GM12872 (cell line): ENCODE results near the gene CEMIP.

ENCODE experiments used
- TF ChIP-seq, protein P1 (sequence below): IDR thresholded peaks from 3 replicates; pipeline ENCODE4 v1.5.1; 2011; ENCODE audit warnings: low read depth, mild to moderate bottlenecking, low read length, moderate library complexity; ENCODE audit not compliant: insufficient read depth

CEMIP gene

DNA sequence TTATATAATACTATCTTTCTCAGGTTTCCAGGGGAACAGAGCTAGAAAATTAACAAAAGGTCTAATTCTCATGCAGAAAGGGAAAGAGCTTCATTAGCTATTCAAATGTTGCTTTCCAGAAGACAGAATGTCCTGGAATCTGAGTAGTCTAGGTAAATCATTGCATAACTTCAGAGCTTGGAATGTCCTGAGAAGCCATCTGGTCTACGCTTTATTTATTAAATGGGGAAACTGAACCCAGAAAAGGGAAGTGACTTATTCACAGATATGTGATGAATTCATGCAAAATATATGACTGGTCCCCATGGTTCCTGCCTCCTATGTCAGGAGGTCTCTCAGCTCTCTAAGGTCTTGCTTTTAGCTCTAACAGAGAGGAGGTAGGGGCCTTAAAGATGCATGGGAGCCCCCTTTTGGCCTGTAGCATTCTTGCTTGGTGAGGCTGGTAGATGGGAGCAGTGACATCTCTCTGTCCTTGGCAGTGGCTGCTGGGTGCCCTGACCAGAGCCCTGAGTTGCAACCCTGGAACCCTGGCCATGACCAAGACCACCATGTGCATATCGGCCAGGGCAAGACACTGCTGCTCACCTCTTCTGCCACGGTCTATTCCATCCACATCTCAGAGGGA, 99.2 kb downstream of the CEMIP start:
- TF ChIP-seq, protein P1, sequence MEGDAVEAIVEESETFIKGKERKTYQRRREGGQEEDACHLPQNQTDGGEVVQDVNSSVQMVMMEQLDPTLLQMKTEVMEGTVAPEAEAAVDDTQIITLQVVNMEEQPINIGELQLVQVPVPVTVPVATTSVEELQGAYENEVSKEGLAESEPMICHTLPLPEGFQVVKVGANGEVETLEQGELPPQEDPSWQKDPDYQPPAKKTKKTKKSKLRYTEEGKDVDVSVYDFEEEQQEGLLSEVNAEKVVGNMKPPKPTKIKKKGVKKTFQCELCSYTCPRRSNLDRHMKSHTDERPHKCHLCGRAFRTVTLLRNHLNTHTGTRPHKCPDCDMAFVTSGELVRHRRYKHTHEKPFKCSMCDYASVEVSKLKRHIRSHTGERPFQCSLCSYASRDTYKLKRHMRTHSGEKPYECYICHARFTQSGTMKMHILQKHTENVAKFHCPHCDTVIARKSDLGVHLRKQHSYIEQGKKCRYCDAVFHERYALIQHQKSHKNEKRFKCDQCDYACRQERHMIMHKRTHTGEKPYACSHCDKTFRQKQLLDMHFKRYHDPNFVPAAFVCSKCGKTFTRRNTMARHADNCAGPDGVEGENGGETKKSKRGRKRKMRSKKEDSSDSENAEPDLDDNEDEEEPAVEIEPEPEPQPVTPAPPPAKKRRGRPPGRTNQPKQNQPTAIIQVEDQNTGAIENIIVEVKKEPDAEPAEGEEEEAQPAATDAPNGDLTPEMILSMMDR = no peak

DNA sequence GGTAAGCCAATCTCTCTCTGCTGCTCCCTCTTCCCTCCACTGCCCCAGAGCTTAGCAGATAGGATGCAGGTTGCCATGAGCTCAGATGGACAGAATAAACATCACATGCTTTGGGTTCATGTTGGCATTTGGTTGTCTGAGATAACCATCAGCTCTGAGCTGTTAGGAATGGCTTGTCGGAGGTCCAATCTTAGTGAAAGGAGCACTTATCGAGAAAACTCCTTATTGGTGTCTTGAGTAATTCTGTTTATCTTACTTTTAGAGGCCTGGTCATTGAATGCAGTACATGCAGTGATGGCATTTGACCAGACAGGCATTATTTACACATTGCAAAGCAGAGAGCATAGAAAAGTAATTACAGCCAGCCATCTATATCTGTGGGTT, 99.7 kb downstream of the CEMIP start:
- TF ChIP-seq, protein P1 = no peak

DNA sequence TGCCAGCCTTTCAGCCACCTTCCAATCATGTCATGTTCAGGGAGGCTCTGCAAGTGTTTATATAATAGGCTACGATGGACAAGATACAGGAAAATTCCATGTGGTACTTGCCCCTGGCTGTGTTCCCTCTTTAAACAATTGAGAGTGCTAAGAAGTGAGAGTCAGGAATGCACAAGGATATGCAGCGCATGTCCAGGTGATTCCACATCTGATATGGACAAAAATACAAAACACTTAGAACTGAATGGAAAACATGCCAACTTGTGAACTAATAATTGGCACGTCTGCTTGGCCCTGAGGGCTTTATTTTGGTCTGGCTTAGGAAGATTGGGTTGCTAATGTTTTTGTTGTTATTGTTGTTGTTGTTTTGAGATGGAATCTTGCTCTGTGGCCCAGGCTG, 100.9 kb downstream of the CEMIP start:
- TF ChIP-seq, protein P1 = no peak

DNA sequence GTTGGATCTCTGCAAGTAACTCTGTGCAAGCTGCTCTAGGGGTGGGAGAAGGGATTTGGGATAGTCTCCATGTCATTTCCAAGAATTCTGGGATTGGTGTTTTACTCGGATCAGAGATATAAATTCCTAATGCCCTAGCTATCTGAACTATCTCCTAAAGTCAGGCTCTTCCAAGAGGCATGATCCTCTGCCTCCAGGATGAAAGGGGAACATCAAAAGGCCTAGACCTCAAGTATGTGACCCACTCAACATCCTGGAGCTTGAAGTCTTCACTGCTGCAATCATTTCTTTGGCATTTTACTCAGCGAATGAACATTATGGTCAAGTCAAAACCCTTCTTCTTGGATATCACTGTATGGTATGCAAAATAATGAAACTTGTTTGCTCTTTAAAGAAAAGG, 104.5 kb downstream of the CEMIP start:
- TF ChIP-seq, protein P1 = no peak

DNA sequence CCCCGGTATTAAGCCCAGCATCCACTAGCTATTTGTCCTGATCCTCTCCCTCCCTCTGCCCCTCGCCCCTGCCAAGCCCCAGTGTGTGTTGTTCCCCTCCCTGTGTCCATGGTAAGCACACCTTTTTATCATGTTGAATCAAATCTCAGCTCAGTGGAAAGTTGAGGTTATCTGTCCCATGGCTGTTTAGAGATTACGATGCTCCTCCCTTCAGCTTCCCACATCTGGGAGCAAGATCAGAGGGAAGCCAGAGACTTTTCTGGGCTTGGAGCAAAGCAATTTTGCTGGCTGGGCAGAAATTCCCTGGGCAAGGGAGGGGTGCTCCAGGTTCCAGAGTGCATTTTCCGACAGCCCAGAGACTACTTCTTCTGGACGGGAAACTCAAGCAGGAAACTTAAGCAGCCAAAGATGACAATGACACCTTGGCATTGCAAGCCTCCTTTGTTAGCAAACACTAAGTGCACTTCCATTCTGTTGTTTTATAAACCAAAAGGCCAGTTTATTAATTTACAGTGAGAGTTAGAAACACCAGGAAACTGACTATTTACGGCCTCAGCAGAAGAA, 105.9 kb downstream of the CEMIP start:
- TF ChIP-seq, protein P1 = no peak

DNA sequence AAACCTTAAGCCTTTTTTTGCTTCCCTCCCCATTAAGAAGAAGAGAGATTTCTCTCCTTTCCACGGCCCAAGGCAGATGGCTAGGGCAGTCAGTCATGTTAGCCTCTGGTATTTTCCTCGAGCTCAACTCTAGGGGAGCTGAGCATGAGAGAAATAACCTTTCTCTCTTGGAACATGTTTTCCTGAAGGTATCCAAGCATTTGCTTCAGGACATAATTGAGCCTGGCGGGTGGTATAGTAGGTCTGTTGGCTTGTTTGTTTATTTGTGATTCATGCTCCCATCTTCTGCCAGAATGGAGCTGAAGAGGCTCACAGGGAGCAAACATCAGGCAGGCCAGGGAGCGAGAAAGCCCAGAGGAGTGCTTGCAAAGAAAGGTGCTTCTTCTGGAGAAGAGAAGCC, 108.0 kb downstream of the CEMIP start:
- TF ChIP-seq, protein P1 = no peak

DNA sequence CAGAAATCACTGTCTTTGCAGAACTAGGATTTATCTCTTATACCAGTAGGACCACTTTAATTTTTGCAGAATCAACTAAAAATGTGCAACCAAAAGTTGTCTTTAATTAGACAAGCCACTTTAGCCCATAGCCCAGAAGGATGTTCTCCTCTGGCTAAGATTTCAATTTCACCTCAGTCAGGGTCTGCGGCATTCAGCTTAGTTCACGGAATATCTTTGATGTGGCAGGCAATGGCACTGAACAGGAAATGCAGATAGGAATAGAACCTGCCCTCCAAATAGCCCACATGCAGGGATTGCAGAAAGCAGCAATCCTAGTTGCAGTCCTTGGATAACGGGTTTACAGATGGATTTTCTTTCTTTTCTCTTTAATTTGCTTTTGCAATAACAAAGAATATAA, 109.7 kb downstream of the CEMIP start:
- TF ChIP-seq, protein P1 = no peak
